ENCODE data around the gene EXOC6. TPM values are rescaled to one million over a fixed set of nuclear protein-coding genes. Genes with fewer than 3 reads are reported as not detected.

Gene EXOC6
- total RNA-seq, 1 experiment from 2014 or later = 12.9 TPM

DNA sequence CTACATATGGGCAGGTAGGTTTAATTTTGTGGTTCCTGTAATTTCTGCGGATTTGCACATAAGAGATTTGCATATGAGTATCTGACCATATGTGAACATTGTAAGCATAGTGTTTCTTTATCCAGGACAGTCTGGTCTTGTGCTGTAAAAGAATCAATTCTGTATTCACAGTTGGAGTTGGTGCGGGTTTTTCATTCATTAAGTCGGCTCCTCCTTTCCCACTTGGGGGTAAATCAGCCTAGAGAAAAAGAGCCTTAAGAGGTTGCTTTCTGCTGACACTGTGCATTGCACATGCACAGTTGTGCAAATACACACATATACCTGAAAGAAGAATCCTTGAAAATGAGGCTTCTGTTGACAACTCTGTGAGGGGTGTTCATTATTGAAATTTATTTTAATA is 206.2 kb downstream of the EXOC6 start:
- no peak overlapping the region for H3K4me2 ChIP-seq (ENCODE audit: low read length)
- H2AFZ ChIP-seq (ENCODE audit: low read depth, low read length, poor library complexity, severe bottlenecking) = no peak overlapping the region
- no peak overlapping the region for H3K9ac ChIP-seq (ENCODE audit: low read length)
- intact Hi-C loops (cut with micrococcal nuclease) = no loop called here
- no TSS peak for BruUV-seq (replicated peaks)
- TF ChIP-seq, protein P1, sequence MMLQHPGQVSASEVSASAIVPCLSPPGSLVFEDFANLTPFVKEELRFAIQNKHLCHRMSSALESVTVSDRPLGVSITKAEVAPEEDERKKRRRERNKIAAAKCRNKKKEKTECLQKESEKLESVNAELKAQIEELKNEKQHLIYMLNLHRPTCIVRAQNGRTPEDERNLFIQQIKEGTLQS (IDR thresholded peaks at IDR 0.05) = no peak
- TF ChIP-seq ELF1 (IDR thresholded peaks at IDR 0.05; ENCODE audit: borderline replicate concordance, low read depth) (no peak), FOSL1 (IDR thresholded peaks at IDR 0.05; ENCODE audit: low read depth) (no peak), SP1 (IDR thresholded peaks at IDR 0.05; ENCODE audit: low read depth) (no peak), SRF (IDR thresholded peaks at IDR 0.05; ENCODE audit: low read depth) (no peak), EZH2 (IDR thresholded peaks at IDR 0.05) (no peak), POLR2AphosphoS5 (IDR thresholded peaks at IDR 0.05; ENCODE audit: low read depth, low read length) (no peak), POLR2A (IDR thresholded peaks at IDR 0.05; ENCODE audit: borderline replicate concordance, extremely low read depth, insufficient read depth, insufficient read length) (no peak), CBX3 (IDR thresholded peaks at IDR 0.05; ENCODE audit: low read depth) (no peak), JUND (IDR thresholded peaks at IDR 0.05) (no peak), SIN3A (IDR thresholded peaks at IDR 0.05; ENCODE audit: low read depth) (no peak)
- TF ChIP-seq, protein P2, sequence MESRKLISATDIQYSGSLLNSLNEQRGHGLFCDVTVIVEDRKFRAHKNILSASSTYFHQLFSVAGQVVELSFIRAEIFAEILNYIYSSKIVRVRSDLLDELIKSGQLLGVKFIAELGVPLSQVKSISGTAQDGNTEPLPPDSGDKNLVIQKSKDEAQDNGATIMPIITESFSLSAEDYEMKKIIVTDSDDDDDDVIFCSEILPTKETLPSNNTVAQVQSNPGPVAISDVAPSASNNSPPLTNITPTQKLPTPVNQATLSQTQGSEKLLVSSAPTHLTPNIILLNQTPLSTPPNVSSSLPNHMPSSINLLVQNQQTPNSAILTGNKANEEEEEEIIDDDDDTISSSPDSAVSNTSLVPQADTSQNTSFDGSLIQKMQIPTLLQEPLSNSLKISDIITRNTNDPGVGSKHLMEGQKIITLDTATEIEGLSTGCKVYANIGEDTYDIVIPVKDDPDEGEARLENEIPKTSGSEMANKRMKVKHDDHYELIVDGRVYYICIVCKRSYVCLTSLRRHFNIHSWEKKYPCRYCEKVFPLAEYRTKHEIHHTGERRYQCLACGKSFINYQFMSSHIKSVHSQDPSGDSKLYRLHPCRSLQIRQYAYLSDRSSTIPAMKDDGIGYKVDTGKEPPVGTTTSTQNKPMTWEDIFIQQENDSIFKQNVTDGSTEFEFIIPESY (IDR thresholded peaks at IDR 0.05; ENCODE audit: extremely low read depth, insufficient replicate concordance, low read length) = no peak
- TF ChIP-seq, protein P3, sequence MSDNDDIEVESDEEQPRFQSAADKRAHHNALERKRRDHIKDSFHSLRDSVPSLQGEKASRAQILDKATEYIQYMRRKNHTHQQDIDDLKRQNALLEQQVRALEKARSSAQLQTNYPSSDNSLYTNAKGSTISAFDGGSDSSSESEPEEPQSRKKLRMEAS (IDR thresholded peaks at IDR 0.05) = no peak
- H3K9me3 ChIP-seq (ENCODE audit: control insufficient read depth in 1 of 2, insufficient read depth in 1 of 2, low read depth in 1 of 2, low read length in 2 of 2) = no peaks in the 10 kb centered on the region
- H4K20me1 ChIP-seq (ENCODE audit: insufficient read depth) = no peaks in the 10 kb centered on the region
- ChIA-PET POLR2A (no interaction called here), RAD21 (ENCODE audit: low non-redundant PET in 1 of 2, low total read pairs in 2 of 2, uncharacterized antibody in 2 of 2, unreplicated experiment in 2 of 2) (no interaction called here), CTCF (no interaction called here)
- no peaks in the 10 kb centered on the region for H3K79me2 ChIP-seq (ENCODE audit: insufficient read depth, low read length)
- no peak overlapping the region for H3K4me3 ChIP-seq (replicated peaks in 1 of 2; ENCODE audit: low read depth in 1 of 2, low read length in 2 of 2)
- ATAC-seq (no peak), DNase-seq (ENCODE audit: low read depth, low spot score) (no peak)
- no peak overlapping the region for H3K27ac ChIP-seq (ENCODE audit: low read depth, low read length)
- H3K9me2 ChIP-seq (ENCODE audit: insufficient read depth) = no peaks in the 10 kb centered on the region
- H3K4me1 ChIP-seq (ENCODE audit: control insufficient read depth in 1 of 2, insufficient read depth in 2 of 2, low read length in 2 of 2) = no peaks in the 10 kb centered on the region
- no peaks in the 10 kb centered on the region for H3K36me3 ChIP-seq (ENCODE audit: control insufficient read depth in 1 of 2, insufficient read depth in 2 of 2, low read length in 2 of 2)
- H3K27me3 ChIP-seq (ENCODE audit: insufficient read depth, low read length) = no peaks in the 10 kb centered on the region
